Retinal pigment epithelial cell (primary cell): ENCODE results near the gene IDI1.

Experiments used
- DNase-seq: peaks from one replicate; pipeline ENCODE4 v3.0.0-alpha.2; 2010; ENCODE audit warnings: low read depth
- H3K4me3 ChIP-seq: 2 replicates; pipeline ENCODE4 v1.5.1; 2011; ENCODE audit warnings: mild to moderate bottlenecking, low read length, control low read depth, moderate library complexity
- CTCF ChIP-seq: conservative IDR thresholded peaks from 2 replicates; pipeline ENCODE4 v1.5.1; 2011; ENCODE audit warnings: low read depth, low read length, control low read depth, inconsistent platforms

The IDI1 gene

GRCh38 chr10:1009071-1009494, 39.8 kb downstream of the IDI1 start:
- DNase-seq, result no peak
- H3K4me3 ChIP-seq, result no peak overlapping the region
- TF ChIP-seq CTCF, result no peak

GRCh38 chr10:1007583-1007982, 41.3 kb downstream of the IDI1 start:
- no peak for DNase-seq
- no peak for TF ChIP-seq CTCF
- H3K4me3 ChIP-seq, result no peak overlapping the region

- no peak for TF ChIP-seq CTCF
- no peak for DNase-seq
- no peak overlapping the region for H3K4me3 ChIP-seq
Observed at GRCh38 chr10:1006573-1006972, 42.3 kb downstream of the IDI1 start.

- no peak overlapping the region for H3K4me3 ChIP-seq
- DNase-seq, result no peak
- TF ChIP-seq CTCF, result no peak
Observed at GRCh38 chr10:1003884-1004670, 44.8 kb downstream of the IDI1 start.

- no peak for DNase-seq
- TF ChIP-seq CTCF, result no peak
Observed at GRCh38 chr10:1002425-1003006, 46.4 kb downstream of the IDI1 start.

GRCh38 chr10:997266-998022, 51.5 kb downstream of the IDI1 start:
- H3K4me3 ChIP-seq, result no peak overlapping the region
- no peak for TF ChIP-seq CTCF
- DNase-seq, result no peak

More at GRCh38 chr10:1002425-1003006, 46.4 kb downstream of the IDI1 start:
- no peak overlapping the region for H3K4me3 ChIP-seq
